ENCODE results near the gene PSD4. TPM values are rescaled to one million over a fixed set of nuclear protein-coding genes. Genes with fewer than 3 reads are reported as not detected.

Gene PSD4
- total RNA-seq, 6 donors from 2014 or later: 44.0 to 101 (median 60.4) TPM

DNA sequence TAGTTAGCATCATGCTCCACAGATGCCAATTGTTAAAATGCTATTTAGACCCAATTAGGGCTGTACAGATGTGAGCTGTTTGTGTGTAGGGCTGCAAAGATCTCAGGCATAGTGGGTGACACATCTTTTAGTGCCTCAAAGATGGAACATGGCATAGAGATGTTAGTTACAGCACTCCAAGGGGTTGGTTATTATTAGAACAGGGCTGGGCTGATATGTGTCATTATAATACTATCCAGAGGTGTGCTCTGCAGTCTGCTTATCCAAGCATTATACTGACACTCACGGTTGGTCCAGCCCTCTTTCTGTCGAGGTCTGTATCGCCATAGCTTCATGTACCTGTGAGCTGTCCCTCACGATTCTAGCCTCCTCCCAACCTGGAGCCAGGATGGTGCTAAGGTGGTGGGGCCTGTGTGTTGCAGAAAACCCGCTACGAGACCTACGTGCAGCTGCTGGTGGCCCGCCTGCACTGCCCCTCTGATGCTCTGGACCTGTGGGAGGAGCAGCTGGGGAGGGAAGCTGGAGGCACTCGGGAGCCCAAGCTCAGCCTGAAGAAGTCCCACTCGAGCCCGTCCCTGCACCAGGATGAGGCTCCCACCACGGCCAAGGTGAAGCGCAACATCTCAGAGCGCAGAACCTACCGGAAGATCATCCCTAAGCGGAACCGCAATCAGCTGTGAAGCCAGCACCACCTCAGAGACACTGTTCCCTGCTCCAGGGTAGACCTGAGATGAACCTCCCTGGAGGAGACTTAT, 27.1 kb downstream of the PSD4 start:
- no peaks in the 10 kb centered on the region for H3K27me3 ChIP-seq
- TF ChIP-seq POLR2AphosphoS5 (IDR thresholded peaks at IDR 0.05) (no peak), POLR2A (IDR thresholded peaks at IDR 0.05) (no peak), EP300 (IDR thresholded peaks at IDR 0.05) (no peak)
- TF ChIP-seq, protein P1, sequence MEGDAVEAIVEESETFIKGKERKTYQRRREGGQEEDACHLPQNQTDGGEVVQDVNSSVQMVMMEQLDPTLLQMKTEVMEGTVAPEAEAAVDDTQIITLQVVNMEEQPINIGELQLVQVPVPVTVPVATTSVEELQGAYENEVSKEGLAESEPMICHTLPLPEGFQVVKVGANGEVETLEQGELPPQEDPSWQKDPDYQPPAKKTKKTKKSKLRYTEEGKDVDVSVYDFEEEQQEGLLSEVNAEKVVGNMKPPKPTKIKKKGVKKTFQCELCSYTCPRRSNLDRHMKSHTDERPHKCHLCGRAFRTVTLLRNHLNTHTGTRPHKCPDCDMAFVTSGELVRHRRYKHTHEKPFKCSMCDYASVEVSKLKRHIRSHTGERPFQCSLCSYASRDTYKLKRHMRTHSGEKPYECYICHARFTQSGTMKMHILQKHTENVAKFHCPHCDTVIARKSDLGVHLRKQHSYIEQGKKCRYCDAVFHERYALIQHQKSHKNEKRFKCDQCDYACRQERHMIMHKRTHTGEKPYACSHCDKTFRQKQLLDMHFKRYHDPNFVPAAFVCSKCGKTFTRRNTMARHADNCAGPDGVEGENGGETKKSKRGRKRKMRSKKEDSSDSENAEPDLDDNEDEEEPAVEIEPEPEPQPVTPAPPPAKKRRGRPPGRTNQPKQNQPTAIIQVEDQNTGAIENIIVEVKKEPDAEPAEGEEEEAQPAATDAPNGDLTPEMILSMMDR (IDR thresholded peaks at IDR 0.05): no peak
- H3K4me1 ChIP-seq: peaks cover 9 to 24% (median 15%) of the 10 kb centered on the region in 4 donors
- ATAC-seq (ENCODE audit: low FRiP score in 2 of 2) (no peak), DNase-seq (peak in 1 of 2 donors; percentile 52)
- H3K4me3 ChIP-seq: no peak overlapping the region
- peaks cover 0 to 18% (median 13%) of the 10 kb centered on the region in 4 donors for H3K36me3 ChIP-seq
- no peaks in the 10 kb centered on the region for H3K9me3 ChIP-seq
- no peak overlapping the region for H3K27ac ChIP-seq
- 91 to 93% methylated on average over 14 to 17 of the region's 17 CpGs for WGBS, 2 donors

DNA sequence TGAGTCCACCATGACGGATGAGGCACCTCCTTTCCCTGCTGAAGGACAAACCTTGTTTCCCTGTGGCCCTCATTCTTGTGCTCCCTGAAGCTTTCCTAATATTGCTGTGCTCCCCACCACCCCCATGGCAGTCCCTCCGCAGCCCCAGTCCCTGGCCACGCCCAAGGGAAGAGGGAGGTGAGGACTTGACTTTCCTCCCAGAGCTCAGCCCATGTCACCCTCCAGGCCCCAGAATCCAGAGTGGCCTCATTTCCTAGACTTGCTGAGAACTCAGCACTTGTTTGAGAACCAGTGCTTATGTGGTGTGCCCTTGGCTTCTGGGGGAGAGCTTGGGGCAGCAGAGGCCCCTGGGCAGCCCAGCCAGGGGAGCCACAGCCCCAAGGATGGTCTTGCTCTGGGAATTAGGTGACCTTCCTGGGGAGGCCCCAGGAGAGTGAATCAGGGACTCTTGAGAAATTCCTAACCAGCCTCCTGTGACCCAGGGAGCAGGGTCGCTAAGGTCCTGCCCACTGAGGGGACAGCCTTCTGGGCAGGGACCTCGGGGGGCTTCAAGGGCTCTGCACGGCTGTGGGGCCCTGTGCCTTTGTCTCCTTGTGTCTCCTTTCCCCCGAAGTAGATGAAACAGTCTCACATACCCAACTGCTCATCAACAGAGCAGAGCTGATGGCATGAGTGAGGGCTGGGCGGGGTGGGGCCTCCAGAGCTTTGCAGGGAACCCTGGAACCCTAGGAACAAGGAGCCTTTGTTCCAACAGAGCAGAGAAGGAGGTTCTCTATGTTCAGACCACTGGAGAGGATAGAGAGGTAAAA, 27.9 kb downstream of the PSD4 start:
- TF ChIP-seq POLR2AphosphoS5 (IDR thresholded peaks at IDR 0.05) (no peak), EP300 (IDR thresholded peaks at IDR 0.05) (no peak), POLR2A (IDR thresholded peaks at IDR 0.05) (no peak)
- TF ChIP-seq, protein P1 (IDR thresholded peaks at IDR 0.05): no peak

DNA sequence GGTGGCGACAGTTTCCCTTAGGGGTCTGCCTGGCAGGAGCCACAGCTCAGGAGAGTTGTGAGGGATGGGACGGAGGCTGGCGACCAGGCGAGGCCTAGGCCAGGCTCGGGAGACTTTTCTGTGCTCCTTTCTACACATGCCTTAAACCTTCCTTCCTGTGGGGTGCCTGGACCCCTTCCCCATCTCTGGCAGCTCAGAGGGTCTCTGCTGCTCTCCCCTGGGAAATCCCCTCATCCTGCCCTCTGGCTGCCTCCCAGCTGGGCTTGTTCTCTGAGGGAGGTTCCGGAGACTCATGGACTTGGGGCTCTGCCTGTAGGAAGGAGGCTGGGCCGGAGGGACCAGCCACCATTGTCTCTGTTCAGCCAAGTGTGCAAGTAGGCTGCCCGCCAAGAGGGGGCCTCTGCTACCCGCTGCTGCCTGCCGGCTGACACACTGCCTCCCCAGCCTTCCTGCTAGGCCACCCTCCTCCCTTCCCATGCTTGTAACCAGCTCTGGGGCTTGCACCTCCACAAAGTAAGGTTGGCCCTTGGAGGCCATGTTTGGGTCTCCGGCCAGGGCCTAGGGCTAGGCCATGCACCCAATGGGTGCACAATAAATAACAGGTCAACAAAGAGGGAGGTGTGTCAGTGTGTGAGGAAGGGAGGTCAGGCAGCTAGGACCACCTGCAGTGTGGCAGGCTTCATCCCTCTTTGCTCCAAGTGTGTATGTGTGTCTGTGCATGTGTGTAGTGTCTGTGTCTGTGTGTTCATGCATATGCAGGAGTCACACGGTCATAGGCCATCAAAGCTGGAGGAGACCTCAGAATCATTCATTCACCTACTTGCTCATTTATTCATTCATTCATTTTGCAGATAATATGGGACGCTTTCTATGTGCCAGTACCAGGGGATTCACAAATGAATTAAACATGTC, 28.8 kb downstream of the PSD4 start:
- DNase-seq: no peak
- no peak overlapping the region for H3K27ac ChIP-seq

More for the DNA sequence above, 27.9 kb downstream of the PSD4 start:
- H3K9me3 ChIP-seq: no peaks in the 10 kb centered on the region
- H3K27me3 ChIP-seq: no peaks in the 10 kb centered on the region
- no peak overlapping the region for H3K27ac ChIP-seq
- 81 to 97% methylated on average over 5 to 7 of the region's 8 CpGs for WGBS, 2 donors
- H3K36me3 ChIP-seq: peaks cover 0 to 14% (median 11%) of the 10 kb centered on the region in 4 donors
- DNase-seq (peak in 1 of 2 donors; percentile 43), ATAC-seq (ENCODE audit: low FRiP score in 2 of 2) (no peak)
- no peak overlapping the region for H3K4me3 ChIP-seq
- H3K4me1 ChIP-seq: peaks cover 9 to 24% (median 15%) of the 10 kb centered on the region in 4 donors

DNA sequence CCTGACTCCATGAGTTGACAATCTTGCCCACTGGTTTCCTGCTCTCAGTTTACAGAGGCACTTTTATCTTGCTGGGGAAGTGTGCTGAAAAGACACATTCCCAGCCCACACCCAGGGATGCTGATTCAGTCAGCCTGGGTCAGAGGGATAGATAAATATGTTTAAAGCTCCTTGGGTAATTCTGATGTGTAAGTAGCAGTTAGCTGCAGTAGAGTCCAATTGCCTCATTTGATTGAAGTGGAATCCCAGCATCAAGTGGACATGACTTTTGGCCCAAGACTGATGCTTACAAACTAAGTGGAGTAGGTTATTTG, 29.4 kb downstream of the PSD4 start:
- Histone ChIP-seq H3K36me3 (peaks cover 0 to 14% (median 11%) of the 10 kb centered on the region in 4 donors), H3K27ac (no peak overlapping the region), H3K9me3 (no peaks in the 10 kb centered on the region), H3K4me1 (peaks cover 9 to 23% (median 15%) of the 10 kb centered on the region in 4 donors), H3K27me3 (no peaks in the 10 kb centered on the region), H3K4me3 (no peak overlapping the region)
- no peak for DNase-seq
- TF ChIP-seq POLR2AphosphoS5 (IDR thresholded peaks at IDR 0.05) (no peak), POLR2A (IDR thresholded peaks at IDR 0.05) (no peak), EP300 (IDR thresholded peaks at IDR 0.05) (no peak)
- TF ChIP-seq, protein P1 (IDR thresholded peaks at IDR 0.05): no peak
- ATAC-seq (ENCODE audit: low FRiP score in 2 of 2): no peak

More for the DNA sequence above, 28.8 kb downstream of the PSD4 start:
- WGBS, 2 donors: 82 to 92% methylated on average over 8 to 13 of the region's 13 CpGs
- TF ChIP-seq EP300 (IDR thresholded peaks at IDR 0.05) (no peak), POLR2A (IDR thresholded peaks at IDR 0.05) (no peak), POLR2AphosphoS5 (IDR thresholded peaks at IDR 0.05) (no peak)
- TF ChIP-seq, protein P1 (IDR thresholded peaks at IDR 0.05): no peak
- ATAC-seq (ENCODE audit: low FRiP score in 2 of 2): no peak
- Histone ChIP-seq H3K4me1 (peaks cover 9 to 24% (median 15%) of the 10 kb centered on the region in 4 donors), H3K27me3 (no peaks in the 10 kb centered on the region), H3K9me3 (no peaks in the 10 kb centered on the region), H3K36me3 (peaks cover 0 to 14% (median 11%) of the 10 kb centered on the region in 4 donors), H3K4me3 (no peak overlapping the region)
